ENCODE results near the gene PATL1.
A peak's percentile ranks its signal among the peaks of the same experiment; 100 is the strongest.
"Not testable (repeated sequence)": the region's sequence is repeated elsewhere in the genome, so short reads cannot be mapped to it uniquely, and the experiment has no call there.

Gene PATL1, protein sequence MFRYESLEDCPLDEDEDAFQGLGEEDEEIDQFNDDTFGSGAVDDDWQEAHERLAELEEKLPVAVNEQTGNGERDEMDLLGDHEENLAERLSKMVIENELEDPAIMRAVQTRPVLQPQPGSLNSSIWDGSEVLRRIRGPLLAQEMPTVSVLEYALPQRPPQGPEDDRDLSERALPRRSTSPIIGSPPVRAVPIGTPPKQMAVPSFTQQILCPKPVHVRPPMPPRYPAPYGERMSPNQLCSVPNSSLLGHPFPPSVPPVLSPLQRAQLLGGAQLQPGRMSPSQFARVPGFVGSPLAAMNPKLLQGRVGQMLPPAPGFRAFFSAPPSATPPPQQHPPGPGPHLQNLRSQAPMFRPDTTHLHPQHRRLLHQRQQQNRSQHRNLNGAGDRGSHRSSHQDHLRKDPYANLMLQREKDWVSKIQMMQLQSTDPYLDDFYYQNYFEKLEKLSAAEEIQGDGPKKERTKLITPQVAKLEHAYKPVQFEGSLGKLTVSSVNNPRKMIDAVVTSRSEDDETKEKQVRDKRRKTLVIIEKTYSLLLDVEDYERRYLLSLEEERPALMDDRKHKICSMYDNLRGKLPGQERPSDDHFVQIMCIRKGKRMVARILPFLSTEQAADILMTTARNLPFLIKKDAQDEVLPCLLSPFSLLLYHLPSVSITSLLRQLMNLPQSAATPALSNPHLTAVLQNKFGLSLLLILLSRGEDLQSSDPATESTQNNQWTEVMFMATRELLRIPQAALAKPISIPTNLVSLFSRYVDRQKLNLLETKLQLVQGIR

DNA sequence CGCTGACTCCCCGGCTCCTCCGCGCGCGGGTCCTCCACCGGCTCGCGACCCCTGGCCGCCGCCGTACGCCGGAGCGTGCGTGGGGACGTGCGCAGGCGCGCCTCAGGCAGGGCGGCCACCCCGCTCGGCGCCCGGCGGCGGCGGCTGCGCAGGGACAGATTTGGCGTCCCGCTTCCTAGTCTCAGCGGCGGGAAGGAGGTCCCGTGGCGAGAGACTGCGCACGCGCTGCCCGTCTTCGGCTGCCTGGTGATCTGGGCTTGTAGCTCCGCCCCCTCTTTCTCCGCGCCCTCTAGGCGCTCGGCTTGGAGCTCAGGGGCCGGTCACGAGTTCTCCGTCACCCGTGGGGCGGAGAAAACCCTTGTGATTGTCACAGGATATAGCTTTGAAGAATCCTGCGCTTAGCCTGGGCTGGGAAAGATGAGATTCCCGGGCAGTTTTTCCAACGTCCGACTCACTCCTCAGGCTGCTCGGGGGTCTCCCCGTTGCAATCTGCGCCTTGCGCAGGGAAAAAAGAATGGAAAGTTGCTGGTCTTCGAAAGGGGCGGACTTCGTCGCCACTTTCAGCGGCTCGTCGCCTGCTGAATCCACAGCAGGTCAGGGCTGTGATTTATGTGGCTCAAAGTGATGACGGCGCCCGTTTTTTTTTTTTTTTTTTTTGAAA is at the start of gene PATL1:
Gene PATL1, minus strand, starts transcription at position 88 of the 661 bp plus-strand sequence. CDS start 142 bp downstream, outside the sequence.
- peak; percentile 98 for DNase-seq (ENCODE audit: low read depth)

GRCh38 chr11:59716051-59716450 is 47.2 kb upstream of the PATL1 start:
- no peak for DNase-seq (ENCODE audit: low read depth)

GRCh38 chr11:59713745-59714144 is 44.9 kb upstream of the PATL1 start, which contains the start of gene OR10V1:
Gene OR10V1, minus strand, starts transcription at chr11:59713845. Its CDS starts 0 bp downstream, at chr11:59713845.
- DNase-seq (ENCODE audit: low read depth) = no peak

DNA sequence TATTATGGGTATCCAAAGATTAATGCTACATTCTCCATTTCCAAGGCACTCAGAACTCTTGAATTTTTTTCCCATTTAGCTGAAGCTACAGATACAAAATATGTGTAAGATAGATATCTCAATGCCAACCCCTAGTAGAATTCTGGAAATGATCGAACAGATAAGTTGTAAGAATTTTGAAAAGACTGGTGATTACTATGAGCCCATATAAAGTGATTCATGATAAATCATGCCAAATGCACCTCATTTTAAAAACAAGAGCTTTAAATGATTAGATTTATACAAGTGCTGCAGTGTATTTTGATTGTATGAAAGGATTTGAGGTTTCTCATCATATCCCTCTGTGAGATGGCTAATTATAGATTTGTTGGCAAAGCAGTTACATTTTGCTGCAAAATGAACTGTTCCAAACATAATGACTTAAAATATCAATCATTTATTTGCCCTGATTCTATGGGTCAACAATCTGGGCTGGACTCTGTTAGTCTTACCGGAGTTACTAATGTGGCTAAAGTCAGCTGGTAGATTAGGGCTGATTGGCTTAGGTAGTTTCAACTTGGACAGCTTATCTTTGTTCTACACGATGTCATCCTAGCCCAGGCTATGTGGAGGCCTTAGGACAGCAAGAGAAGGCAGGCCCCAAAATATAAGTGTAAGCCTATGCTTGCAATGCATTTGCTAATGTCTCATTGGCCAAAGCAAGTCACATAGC is 41.5 kb upstream of the PATL1 start:
- no peak for DNase-seq (ENCODE audit: low read depth)

DNA sequence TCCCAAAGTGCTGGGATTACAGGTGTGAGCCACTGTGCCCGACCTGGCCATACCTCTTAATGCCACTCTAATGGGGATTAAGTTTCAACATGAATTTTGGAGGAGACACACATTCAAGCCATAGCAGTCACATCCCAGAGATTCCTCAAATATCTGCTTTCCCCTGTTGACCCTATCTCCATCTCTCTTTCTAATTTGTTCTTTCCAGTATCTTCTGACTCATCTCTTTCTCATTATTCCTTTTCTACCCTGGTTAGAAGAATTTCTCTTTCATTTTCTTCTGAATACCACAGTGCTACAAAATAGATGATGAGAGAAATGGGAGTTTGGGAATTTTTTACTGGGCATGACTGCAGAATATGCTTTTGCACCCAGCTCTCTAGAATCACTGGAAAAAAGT is 39.7 kb upstream of the PATL1 start:
- DNase-seq (ENCODE audit: low read depth) = no peak

- no peak for DNase-seq (ENCODE audit: low read depth)
Observed at GRCh38 chr11:59707371-59707770, 38.5 kb upstream of the PATL1 start.

DNA sequence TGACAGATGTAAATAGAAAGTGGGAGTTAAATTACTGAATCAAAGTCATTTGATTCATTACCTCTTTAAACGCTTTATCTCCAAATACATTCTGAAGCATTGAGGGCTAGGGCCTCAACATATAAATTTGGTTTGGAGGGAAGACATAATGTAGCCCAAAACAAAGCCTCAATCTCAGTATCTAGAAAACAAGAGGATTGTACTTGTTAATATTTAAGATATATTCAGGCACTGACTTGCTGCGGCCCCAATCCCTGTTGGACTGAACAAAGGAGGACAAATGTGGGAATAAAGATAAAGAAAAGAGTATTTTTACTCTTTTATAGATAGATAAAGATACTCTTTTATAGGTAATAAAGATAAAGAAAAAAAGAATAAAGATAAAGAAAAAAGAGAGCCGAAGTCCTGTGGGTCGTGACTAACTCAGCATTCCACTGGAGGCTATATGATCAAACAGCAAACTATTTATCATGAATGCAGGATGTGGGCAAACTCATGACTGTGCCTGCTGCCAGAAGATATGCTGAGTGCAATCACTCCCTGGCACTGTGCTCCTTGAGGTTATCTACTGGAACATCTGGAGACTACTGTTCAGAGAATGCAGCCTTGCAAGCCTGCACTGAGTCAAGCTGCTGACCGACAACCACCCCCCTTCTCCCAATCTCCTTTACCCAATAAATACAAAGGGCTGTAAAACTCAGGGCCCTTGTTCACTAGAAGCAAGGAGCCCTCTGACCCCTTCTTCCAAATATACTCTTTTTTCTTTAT is 37.9 kb upstream of the PATL1 start:
- no peak for DNase-seq (ENCODE audit: low read depth)

GRCh38 chr11:59705294-59705693 is 36.5 kb upstream of the PATL1 start:
- no peak for DNase-seq (ENCODE audit: low read depth)

DNA sequence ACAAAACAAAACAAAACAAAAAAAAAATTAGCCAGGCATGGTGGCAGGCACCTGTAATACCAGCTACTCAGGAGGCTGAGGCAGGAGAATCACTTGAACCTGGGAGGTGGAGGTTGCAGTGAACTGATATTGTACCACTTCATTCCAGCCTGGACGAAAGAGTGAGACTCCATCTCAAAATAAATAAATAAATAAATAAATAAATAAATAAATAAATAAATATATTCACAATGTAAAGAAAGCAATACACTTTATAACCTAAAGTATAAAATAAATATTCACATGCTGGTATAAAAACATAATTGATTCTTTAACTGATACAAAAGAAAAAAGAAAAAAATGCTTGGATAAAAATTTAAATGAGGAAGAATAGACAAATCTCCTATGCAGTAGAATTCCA is 34.7 kb upstream of the PATL1 start:
- not testable (repeated sequence) for DNase-seq (ENCODE audit: low read depth)

- DNase-seq (ENCODE audit: low read depth) = not testable (repeated sequence)
Observed at GRCh38 chr11:59700157-59700556, 31.3 kb upstream of the PATL1 start.

- no peak for DNase-seq (ENCODE audit: low read depth)
Observed at GRCh38 chr11:59698506-59698905, 29.7 kb upstream of the PATL1 start.

DNA sequence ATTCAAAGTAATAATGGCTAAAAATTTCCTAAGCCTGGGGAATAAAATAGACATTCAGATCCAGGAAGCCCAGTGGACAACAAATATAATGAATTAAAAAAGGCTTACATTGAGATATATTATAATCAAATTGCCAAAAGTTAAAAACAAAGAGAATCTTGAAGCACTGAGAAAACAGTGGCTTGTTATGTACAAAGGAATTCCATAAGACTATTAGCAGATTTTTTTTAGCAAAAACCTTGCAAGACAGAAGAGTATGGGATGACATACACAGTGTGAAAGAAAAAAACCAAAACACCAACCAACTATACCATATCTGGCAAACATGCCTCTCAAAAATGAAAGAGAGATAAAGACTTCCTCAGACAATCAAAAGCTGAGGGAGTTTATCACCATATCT is 24.1 kb upstream of the PATL1 start:
- DNase-seq (ENCODE audit: low read depth) = no peak

DNA sequence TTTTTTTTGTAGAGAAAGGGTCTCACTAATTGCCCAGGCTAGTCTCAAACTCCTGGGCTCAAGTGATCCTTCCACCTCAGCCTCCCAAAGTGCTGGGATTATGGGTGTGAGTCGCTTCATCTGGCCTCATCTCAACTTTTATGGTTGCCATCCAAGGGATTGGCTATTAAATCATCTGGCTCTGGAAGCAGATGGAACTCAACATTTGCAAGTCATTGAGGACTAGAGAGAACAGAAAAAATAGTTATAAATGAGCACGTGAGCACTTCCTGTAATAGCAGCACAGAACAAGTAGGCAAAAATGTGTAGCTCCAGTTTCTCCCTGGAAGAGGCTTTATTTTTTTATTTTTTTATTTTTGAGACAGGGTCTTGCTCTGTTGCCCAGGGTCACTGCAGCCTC is 22.3 kb upstream of the PATL1 start:
- DNase-seq (ENCODE audit: low read depth) = no peak

DNA sequence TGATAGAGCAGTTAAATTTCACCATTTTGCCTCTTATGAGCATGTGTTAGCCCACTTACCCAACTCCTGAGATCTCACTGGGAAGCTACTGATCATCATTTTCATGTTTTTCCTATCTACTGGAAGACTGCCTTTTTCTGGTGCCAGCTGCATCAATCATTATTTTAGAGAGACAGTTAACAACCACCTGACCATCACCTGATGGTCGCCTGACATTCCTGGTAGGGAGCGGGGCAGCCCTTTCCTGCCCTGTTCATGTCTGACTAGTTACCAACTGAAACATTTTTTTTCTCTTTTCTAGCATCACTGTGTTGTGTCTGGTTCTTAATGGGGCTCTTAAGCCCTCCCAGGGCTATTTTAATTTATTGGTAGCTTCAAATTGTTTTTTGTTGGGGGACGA is 20.2 kb upstream of the PATL1 start:
- no peak for DNase-seq (ENCODE audit: low read depth)

GRCh38 chr11:59681260-59681725 is 12.5 kb upstream of the PATL1 start:
- not testable (repeated sequence) for DNase-seq (ENCODE audit: low read depth)

- peak; percentile 12 for DNase-seq (ENCODE audit: low read depth)
Observed at GRCh38 chr11:59680287-59681154, 11.7 kb upstream of the PATL1 start.

- DNase-seq (ENCODE audit: low read depth) = no peak
Observed at GRCh38 chr11:59679347-59679746, 10.5 kb upstream of the PATL1 start.

DNA sequence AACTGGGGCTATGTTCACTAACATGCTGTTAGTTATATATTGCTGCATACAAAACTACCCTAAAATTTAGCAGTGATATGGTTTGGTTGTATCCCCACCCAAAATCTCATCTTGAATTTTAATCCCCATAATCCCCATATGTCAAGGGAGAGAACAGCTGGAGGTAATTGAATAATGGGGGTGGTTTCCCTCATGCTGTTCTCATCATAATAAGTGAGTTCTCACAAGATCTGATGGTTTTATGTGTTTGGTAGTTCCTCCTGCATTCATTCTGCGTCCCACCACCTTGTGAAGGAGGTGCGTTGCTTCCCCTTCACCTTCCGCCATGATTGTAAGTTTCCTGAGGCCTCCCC is 10.0 kb upstream of the PATL1 start:
- no peak for DNase-seq (ENCODE audit: low read depth)

DNA sequence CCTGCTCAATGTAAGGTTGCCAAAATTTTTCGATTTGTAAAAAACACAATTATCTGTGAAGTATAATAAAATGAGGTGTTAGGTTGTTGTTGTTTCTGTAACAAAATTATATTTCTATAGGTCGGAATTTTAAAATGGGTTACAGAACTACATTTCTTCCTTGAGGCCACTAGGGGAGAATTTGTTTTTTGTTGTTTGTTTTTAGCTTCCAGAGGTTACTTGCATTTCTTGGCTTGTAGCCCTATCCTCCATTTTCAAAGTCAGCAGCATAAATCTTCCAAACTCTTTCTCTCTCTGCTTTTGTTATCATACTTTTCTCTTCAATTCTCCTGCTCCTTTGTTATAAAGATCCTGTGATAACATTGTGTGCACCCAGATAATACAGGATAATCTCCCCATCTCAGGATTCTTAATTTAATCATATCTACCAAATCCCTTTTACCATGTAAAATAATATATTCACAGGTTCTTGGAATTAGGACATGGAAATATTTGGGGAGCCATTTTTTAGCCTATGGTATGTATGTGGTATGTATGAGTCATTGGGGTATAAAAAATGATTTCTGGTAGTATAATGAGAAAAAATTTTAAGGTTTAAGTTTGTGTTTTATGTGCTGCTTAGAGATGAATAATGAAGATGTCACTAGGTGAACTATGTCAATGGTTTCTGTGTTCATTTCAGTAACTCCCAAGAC is 9.4 kb upstream of the PATL1 start:
- no peak for DNase-seq (ENCODE audit: low read depth)

DNA sequence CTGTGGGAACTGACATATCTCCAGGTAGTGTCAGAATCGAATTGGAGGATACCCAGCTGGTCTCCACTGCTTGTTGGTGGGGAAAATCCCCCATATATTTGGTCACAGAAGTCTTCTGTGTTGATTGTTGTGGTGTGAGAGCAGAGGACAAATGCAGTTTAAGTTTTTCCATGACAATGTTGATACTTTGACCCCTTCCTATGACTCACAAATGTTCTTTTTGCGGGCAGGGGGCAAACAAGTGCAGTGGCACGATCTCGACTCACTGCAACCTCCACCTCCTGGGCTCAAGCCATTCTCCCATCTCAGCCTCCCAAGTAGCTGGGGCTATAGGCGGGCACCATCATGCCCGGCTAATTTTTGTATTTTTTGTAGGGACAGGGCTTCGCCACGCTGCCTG is 7.4 kb upstream of the PATL1 start:
- no peak for DNase-seq (ENCODE audit: low read depth)

Measured in stimulated activated CD8-positive, alpha-beta memory T cell treated with anti-CD3 and anti-CD28 coated beads, Interleukin-12 subunit alpha, Interleukin-12 subunit beta, amount 100 ng/mL, for 4 hours (primary cell).